ENCODE results near the gene BIRC7. TPM values are rescaled to one million over a fixed set of nuclear protein-coding genes. Genes with fewer than 3 reads are reported as not detected.

BIRC7 gene
- total RNA-seq, 1 experiment from 2014 or later: not detected

DNA sequence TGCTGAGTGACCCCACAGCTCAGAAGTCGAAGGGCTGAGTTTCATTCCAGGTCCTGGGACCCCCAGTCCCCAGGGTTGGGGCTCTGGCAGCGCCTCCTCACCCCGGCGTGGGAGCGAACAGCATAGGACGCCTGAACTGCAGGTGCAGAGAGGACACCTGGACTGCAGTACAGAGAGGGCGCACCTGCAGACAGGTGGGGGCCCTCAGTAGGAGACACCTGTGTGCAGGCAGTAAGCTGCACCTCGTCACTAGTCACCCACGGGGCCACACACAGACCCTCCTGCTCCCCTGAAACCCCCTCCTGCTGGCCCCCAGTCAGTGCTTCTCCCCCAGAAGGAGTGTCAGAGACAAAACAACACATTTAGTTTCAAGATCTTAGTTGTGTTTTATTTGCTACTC lies 27.1 kb downstream of the BIRC7 start:
- no peak for DNase-seq (ENCODE audit: low read depth)

DNA sequence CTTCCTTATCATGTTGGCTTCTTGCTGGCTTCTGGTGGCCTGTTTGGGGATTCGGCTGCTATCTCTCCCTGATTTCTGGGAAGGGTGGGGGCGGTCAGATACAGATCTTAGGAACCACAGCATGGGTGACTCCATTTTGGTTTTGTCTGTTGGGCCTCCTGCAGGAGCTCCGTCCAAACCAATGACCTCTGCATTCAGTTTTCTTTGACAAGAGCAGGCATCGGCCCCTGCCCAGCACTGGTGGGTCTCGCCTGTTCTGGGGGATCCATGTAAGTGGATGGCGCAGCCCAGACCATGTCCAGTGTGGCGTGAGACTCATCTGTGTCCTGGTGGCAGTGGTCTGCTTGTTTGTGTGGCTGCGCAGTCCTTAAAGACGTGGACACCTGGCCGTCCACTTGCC lies 28.3 kb downstream of the BIRC7 start:
- no peak for DNase-seq (ENCODE audit: low read depth)

DNA sequence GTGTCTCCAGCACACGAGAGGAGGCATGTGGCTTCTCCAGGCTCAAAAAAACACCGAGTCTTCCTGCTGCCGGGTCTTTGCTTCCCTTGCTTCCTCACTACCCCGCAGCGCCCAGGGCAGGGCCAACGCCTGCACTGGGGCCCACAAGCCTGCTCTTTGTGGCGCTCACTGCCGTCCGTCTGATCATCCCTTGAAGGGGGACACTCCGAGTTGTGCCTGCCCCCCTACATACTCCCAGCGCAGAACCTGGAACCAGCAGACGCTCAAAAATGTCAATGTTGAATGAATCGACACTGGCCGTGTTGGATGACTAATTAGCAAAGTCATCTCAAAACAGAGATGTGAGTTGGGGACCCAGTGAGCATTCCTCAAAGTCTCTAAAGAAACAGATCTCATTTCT lies 28.8 kb downstream of the BIRC7 start:
- DNase-seq (ENCODE audit: low read depth): no peak

DNA sequence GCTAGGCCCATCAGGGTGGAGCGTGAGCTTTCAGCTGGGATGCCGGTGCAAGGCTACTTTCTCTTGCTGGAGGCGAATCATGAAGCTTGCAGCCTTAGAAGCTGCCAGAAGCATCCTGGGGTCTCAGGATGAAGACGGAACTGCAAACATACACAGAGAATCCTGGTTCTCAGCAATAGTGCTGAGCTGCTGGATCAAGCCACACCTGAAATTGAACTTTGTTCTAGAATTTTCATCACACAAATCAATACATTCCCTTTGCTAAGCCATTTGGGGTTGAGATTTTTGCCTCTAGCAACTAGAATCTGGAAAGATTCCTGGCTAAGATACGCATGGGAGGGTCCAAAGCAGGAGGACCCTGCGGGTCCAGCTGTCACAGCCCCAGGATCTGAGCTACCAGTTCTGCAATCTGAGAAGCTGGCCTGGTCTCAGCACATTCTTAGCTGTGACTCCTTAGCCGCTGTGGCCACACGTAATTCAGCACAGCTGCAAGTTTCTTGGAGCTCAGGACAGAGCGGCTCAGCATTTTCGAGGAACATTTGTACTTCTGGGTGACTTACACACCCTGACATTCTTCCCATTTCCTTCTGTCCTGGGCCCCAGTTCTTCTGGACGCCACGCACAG lies 30.3 kb downstream of the BIRC7 start:
- DNase-seq (ENCODE audit: low read depth): no peak

DNA sequence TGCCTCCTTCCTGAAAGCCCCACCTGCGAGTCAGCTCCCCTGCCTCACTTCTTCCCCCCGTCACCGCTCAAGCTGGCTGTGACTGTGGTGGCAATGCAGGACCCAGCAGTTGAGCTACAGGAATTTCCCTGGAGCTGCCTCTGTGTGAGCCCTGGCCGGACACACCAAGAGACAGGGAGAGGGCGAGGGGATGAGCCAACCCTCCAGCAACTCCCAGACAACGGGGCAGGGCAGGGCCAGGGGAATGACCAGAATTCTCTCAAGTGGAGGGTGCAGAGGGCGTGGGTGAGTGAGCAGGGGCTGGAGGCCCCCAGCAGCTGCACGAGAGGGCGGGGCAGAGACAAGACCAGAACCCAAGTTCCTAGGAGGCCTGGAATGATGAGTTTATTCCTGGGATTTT lies 32.0 kb downstream of the BIRC7 start:
- DNase-seq (ENCODE audit: low read depth): no peak

DNA sequence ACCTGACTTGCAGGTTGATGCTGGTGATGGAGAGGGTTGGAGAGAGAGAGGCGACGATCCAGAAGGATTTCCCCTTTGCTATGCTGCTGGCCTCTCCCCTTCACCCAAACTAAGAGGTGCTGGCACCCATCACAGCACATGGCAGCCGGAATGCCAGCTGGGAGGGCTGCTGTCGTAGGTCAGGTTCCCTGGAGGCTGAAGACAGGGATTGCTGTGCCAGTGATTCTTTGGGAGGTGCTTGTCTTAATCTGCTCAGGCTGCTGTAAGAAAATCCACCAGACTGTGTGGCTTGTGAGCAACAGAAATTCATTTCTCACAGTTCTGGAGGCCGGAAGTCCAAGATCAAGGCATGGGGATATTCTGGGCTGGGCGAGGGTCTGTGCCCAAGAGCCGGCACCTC lies 32.6 kb downstream of the BIRC7 start:
- DNase-seq (ENCODE audit: low read depth): no peak

DNA sequence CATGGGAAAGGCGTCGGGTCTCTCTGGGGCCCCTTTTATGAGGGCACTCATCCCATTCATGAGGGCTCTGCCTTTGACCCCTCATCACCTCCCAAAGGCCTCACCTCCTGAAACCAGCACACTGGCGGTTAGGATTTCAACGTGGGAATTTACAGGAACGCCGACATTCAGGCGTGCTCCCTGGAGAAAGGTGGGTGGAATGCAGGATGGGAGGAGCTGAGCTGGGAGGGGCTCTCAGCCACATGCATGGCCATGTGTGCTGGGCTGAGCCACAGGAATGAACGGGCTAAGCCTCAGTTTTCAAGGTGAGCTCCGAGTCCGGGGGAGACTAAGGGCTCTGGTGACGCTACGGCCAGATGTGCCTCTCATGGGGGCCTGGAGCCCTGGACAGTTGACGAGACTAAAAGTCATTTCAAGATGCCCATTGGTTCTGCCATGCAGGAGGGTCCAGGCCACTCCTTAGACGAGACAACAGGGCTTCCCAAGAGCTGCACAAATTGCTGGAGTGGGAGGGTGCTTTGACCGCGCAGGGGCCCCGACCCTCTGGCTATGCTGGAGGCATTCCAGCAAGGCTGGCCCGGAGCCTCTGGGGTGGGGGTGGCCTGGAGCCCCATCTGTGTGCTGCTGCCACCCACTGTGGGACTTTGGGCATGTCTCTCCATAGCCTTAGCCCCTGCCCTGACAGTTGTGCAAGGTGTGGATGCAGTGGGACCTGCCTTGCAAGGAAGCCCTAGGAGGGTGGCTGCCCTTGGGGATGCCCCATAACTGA lies 33.1 kb downstream of the BIRC7 start:
- DNase-seq (ENCODE audit: low read depth): no peak

DNA sequence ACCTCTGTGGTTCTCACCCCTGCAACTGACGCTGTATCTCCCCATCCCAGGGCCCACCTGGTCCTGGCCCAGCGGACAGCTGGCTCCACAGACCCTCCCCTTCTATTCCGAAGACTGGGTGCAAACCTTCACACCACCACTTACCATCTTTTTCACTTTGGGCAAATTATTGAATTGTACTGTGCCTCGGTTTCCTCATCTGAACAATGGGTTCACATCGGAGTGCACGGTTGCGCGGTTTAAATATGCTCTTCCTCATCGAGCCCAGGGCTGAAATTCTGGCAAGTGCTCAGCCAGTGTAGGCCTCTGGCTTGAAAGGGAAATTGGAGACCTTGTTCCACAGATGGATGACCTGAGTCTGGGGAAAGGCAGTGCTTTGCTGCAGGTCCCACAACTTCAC lies 34.0 kb downstream of the BIRC7 start:
- DNase-seq (ENCODE audit: low read depth): no peak

DNA sequence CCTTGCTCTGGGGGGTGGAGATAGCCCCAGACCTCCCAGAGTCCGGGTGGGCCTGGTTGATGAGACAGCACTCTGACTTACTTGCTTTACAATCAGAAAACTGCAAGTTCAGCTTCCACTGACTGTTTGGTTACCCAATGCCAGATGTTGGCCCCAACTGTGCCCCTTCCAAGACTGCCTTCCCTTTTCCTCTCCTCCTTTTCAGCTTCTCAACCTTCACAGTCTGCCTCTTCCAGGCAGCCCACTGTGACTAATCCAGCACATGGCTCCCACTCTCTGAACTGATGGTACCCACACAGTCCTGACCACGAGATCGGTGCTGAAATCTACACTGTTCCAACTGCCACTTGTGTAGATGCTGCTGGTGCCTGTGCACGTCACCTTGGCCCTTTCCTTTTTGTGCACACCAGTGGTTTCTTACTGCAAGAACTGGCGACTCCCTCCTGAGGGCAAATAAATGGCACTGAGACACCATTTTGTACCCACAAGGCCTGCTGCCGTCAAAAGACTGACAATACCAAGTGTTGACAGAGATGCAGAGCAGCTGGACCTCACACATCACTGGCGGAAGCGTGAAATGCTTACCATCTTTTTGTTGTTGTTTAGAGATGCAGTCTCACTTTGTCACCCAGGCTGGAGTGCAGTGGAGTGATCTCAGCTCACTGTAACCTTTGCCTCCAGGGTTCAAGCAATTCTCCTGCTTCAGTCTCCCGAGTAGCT lies 35.1 kb downstream of the BIRC7 start:
- DNase-seq (ENCODE audit: low read depth): no peak

DNA sequence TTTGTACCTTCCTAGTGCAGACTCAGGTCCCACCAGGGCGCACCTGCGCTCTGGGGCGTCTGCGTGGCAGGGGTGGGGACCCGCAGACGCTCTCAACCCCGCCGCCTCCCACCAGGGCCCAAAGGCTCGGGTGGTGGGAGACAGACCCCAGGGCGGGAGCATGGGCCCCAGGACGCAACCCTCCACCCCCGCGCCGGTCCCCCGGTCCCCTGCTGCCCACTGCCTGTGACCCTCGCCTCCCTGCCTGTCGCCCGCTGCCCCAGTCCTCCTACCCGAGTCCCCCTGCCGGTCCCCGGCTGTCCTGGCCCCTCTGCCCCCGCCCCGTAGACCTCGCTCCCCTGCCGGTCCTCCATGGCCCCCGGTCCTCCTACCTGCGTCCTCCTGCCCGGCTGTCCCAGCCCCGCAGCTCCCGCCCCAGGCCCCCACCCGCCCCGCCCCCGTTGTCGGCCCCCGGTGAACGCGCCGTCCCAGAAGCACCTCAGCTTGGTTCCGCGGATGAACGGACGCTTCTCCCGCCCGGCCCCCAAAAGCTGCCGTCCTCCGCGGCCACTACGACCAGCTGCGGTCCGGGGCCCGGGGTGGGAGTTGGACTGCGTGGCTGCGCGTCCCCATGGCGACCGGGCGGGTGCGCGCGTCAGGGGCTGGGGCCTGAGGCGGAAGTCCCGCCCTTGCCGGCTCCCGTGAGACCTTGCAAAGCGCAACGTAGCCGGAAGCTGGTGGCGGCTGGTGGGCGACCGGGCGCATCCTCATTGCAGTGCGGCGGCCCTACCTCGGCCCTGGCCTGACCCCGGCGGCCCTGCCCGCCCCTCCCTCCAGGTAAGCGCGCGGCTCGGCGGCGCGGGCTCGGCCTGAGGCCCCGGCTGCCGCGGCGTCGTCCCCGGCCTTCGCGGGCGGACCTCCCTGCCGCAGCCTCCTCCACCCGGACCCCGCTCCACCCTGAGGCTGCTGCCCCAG lies 36.7 kb downstream of the BIRC7 start, which contains the start of gene ARFGAP1:
TSS of gene ARFGAP1 (plus strand) at position 709 of the 954 bp plus-strand sequence. CDS start 2,768 bp downstream, outside the sequence.
- peak; percentile 91 for DNase-seq (ENCODE audit: low read depth)

DNA sequence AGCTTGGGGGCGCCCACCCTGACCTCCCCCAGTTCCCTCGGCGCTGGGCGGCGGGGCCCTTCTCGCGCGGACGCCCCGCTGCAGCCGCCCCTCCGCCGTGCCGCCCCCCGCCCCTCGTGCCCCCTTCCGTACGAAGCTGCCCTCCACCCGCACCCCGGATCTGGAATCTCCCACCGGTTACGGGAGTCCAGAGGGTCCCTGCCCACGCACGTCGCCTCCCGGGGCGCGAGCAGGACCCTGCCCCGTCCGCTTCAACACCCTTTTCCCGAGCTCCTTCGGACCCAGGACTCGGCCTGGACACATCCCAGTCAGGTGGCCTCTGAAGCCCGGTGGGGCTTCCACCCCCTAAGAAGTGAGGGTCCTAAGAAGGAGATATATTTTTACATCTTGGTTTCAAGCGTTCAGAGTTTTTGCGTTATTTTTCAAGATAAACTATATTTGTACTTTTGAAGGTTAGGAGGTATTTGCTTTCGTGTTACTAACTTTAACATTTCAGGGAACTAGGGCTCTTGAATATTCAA lies 37.4 kb downstream of the BIRC7 start:
- no peak for DNase-seq (ENCODE audit: low read depth)

DNA sequence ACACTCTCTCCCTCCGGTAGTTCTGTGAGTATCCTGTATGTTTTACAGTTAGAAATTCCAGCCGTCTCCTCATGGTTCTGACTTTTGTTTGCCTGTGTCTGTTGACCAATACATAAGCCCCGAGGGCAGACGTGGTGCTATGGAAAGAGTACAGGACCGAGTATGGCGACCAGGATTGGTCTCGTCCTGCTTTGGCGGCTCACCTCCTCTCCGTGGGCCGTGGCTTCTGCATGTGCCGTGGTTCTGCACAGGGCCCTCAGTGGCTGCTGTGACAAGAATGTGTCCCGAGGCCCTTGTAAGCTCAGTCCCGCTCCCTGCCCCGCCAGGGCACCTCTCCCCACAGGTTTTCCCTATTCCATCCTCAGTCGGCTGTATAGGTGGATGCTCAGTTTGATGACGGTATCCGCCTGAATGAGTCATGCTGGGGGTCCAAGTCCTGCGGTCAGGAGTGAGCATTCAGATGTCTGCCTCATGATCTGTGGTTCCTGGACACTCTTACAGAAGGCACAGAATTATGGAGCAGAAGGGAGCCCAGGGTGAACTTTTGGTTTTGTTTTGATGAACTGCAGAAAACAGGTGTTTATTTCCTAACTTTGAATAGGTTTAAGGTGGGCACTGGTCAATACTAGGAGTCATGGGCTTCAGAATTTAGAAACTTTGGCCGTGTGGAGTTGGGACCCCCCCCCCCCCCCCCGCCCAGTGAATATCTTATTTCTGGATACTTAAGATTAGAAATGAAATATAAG lies 38.1 kb downstream of the BIRC7 start:
- peak; percentile 94 for DNase-seq (ENCODE audit: low read depth)

DNA sequence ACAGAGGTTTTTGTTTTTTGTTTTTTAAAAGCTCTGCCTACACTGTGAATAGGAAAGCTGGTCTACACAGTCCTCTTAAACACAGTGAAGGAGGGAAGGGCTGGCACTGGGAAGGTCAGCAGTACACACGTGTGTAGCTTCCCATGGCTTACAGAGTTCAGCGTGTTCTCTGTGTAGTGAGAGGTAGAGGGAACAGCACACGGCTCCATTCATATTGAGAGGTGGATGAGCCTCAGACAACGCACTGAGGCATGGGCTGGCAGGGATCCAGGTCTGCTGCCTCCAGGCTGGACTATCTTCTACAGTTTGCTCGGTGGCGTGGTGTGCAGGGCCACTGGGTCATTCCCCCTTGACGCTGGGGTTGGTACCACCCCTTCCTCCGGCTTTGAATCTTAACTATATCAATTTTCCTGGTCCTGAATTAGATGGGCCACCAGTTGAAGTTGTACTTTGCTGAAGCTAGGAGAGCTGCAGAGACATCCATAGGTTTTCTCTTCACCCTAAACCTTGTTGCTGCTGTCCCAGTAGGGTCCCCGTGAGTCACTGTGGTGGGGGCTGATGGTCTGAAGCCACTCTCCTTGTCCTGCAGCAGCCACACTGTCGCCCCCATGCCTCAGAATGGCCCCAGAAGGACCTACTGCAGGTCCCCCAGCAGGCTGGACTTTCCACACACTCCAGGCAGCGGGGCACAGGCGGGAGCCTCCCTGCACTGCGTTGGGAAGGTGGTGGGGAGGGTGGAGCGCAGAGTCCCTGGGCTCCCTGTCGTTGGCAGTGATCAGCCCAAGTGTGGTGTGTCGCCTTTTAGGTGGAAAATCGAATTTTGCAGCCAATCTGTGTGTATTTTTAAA lies 38.9 kb downstream of the BIRC7 start:
- DNase-seq (ENCODE audit: low read depth): no peak

DNA sequence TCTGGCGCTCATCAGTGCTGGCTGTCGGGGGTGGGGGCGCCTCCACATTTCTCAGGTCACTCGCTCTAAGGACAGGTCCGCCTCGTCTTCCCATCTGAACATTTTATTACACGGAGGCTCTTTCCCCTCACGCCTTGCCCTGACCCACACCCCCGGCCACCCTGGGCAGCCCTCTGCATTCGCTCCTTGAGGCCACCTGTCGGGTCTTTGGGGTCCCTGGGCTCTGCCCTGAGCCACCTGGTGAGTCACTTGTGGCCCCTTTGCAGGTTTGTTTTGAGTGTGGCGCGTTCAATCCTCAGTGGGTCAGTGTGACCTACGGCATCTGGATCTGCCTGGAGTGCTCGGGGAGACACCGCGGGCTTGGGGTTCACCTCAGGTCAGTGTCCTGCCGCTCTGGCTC lies 40.1 kb downstream of the BIRC7 start:
- no peak for DNase-seq (ENCODE audit: low read depth)

DNA sequence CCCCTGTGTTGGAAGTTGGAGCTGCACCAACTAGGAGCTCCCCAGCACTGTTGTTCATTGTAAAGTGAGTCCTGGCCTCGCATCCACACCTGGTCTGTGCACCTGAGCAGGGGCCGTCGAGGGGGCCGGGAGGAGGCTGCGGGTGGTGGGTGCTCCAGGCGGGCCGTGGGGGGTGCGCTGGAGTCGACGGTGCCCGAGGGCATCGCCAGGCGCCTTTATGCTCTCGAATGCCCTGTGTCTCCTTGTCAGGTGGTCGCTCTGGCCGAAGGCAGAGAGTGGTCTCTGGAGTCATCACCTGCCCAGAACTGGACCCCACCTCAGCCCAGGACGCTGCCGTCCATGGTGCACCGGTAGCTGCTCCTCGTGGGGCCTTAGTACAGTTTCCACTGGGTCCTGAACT lies 41.3 kb downstream of the BIRC7 start:
- no peak for DNase-seq (ENCODE audit: low read depth)

DNA sequence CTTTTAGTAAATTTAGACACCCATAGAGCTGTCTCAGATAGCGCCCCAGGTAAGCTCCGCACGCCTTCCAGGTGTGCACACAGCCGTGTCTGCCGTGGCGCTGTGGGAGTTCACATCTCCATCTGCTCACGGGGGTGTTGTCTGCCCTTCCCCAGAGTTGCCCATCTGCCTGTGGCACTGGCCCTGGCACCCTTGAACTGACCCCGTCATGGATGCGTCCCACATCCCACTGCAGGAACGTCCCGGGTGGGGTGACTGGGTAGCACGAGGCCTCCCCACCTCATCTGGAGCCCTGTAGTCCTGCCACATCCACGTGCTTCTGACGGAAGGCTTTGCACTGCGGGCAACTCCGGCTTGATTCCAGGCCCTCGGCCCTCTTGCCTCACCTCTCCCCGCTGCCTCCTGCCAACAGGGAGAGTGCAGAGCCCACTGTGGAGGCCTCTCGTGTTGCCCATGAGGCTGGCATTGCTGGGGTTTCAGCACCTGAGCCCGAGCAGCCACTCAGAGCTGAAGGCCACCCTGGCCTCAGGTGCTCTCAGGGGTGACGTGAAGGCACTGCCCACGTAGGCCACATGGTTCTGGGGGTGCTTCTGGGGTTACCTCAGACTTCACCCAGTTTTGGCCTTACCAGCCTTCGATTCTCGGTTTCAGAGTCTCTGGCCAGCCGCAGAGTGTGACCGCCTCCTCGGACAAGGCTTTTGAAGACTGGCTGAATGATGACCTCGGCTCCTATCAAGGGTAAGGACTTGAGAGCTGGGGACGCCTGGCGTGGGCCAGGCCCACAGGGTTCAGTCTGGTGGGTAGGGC lies 42.0 kb downstream of the BIRC7 start:
- no peak for DNase-seq (ENCODE audit: low read depth)

DNA sequence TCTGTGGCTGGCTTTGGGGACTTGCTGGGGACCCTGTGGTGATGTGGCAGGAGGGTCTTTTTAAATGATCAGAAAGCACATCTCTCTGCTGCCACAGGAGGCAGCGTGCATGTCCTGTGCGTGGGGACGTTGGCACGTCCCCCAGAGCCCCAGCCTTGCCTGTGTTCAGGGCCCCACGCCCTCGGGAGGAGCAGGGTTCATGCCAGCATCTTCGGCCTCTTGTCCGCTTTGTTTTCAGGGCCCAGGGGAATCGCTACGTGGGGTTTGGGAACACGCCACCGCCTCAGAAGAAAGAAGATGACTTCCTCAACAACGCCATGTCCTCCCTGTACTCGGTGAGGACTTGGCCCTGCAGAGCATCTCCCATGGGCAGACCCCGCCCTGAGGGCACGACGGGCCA lies 43.0 kb downstream of the BIRC7 start:
- no peak for DNase-seq (ENCODE audit: low read depth)

DNA sequence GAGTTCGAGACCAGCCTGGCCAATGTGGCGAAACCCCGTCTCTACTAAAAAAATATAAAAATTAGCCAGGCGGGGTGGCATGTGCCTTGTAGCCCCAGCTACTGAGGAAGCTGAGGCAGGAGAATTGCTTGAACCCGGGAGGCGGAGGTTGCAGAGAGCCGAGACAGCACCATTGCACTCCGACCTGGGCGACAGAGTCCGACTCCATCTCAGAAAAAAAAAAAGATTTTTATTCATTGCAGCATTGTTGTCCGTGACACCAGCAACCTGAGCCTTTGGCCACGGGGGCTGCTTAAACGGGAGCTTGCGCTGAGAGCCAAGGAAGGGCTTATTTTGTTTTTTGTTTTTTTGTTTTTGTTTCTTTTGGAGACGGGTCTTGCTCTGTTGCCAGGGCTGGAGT lies 44.2 kb downstream of the BIRC7 start:
- DNase-seq (ENCODE audit: low read depth): no peak

DNA sequence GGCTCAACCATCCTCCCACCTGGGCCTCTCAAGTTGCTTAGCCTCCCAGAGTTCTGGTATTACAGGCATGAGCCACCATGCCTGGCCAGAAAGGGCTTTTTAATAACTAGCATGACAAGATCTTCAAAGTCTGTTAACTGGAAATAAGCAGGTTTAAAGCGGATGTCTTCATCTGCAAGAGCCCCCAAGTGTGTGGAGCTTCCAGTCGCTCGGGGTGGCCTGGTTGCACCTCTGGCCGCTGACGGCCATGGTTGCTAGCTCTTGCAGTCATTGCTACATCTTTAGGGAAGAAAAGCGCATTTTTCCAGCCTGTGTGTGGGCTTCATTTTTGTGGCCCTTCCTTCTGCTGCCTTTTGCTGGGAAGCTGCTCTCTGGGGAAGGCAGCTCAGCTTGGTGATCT lies 44.7 kb downstream of the BIRC7 start:
- DNase-seq (ENCODE audit: low read depth): no peak

Data from M059J (cell line).